MCF 10A (cell line): ENCODE measurements around the gene ANO1. TPM values are rescaled to one million over a fixed set of nuclear protein-coding genes. Genes with fewer than 3 reads are reported as not detected.

ENCODE experiments used
- BruUV-seq: library from RNA; stranded (reverse); fragments of 400-500 nt; replicated peaks from 2 replicates; lab custom pipeline; 2021; lab: Mats Ljungman, UMichigan
- CTCF ChIA-PET: fragments of 300-600 bp; sonication (Branson Sonifier 250); formaldehyde crosslinking; extraction: SDS; loops from one replicate; lab custom pipeline; 2021; ENCODE audit warnings: antibody characterized with exemption, inconsistent platforms; lab: Yijun Ruan, JAX
- POLR2A ChIA-PET: fragments of 300-600, 350-650 bp; sonication (Branson Sonifier 250); formaldehyde crosslinking; extraction: SDS; loops from one replicate; lab custom pipeline; 2020; ENCODE audit warnings: antibody characterized with exemption, inconsistent platforms; lab: Yijun Ruan, JAX
- DNase-seq: peaks from one replicate; pipeline ENCODE4 v3.0.0-alpha.2; 2018; ENCODE audit not compliant: unreplicated experiment
- H3K27ac Mint-ChIP-seq: one replicate; pipeline ENCODE4 v1.8.0; 2022; ENCODE audit warnings: mild to moderate bottlenecking, low read depth, mixed read lengths; ENCODE audit not compliant: unreplicated experiment
- H3K27me3 Mint-ChIP-seq: one replicate; pipeline ENCODE4 v1.8.0; 2022; ENCODE audit warnings: mixed read lengths; ENCODE audit not compliant: insufficient read depth, unreplicated experiment
- H3K36me3 Mint-ChIP-seq: one replicate; pipeline ENCODE4 v1.8.0; 2022; ENCODE audit warnings: mild to moderate bottlenecking, moderate library complexity, mixed read lengths; ENCODE audit not compliant: insufficient read depth, unreplicated experiment
- H3K4me1 Mint-ChIP-seq: one replicate; pipeline ENCODE4 v1.8.0; 2022; ENCODE audit warnings: mixed read lengths; ENCODE audit not compliant: insufficient read depth, unreplicated experiment
- H3K4me3 Mint-ChIP-seq: one replicate; pipeline ENCODE4 v1.8.0; 2022; ENCODE audit warnings: mild to moderate bottlenecking, moderate library complexity, mixed read lengths; ENCODE audit not compliant: unreplicated experiment
- H3K9me3 Mint-ChIP-seq: one replicate; pipeline ENCODE4 v1.8.0; 2022; ENCODE audit warnings: mixed read lengths; ENCODE audit not compliant: unreplicated experiment
- CTCF ChIP-seq: fragments of 200-600 bp; IDR thresholded peaks from one replicate; pipeline ENCODE4 v1.8.0; 2022; ENCODE audit warnings: antibody characterized with exemption, mild to moderate bottlenecking; ENCODE audit not compliant: unreplicated experiment
- intact Hi-C: fragments of 100-400 bp; cut with micrococcal nuclease; formaldehyde crosslinking; loops from 2 replicates; pipeline ENCODE4 v1.14.1; 2022
- total RNA-seq: library from RNA; stranded (reverse); gene quantifications from 2 replicates; pipeline ENCODE4 v1.2.3, GENCODE V29; 2022

Gene ANO1
- total RNA-seq, 1 experiment from 2014 or later: not detected

- intact Hi-C loops: no loop called here
- no peaks in the 10 kb centered on the region for H3K4me1 Mint-ChIP-seq
- peaks cover 11% of the 10 kb centered on the region for H3K27me3 Mint-ChIP-seq
- TF ChIP-seq CTCF: no peak
- no TSS peak for BruUV-seq
- no peak for DNase-seq
- H3K9me3 Mint-ChIP-seq: no peaks in the 10 kb centered on the region
- ChIA-PET POLR2A (no interaction called here), CTCF (interaction anchor here (0.7 kb wide), 1 partner anchor 11 kb away, joined by 4 read pairs; no protein-coding TSS in a partner anchor)
- no peak overlapping the region for H3K27ac Mint-ChIP-seq
- H3K36me3 Mint-ChIP-seq: no peaks in the 10 kb centered on the region
- no peak overlapping the region for H3K4me3 Mint-ChIP-seq
These were observed 26.8 kb downstream of the ANO1 start for GRCh38 chr11:70104961-70105360.

GRCh38 chr11:70105369-70105754 is 27.2 kb downstream of the ANO1 start:
- no TSS peak for BruUV-seq
- intact Hi-C loops: no loop called here
- CTCF ChIA-PET: interaction anchor here (0.7 kb wide), 1 partner anchor 11 kb away, joined by 4 read pairs; no protein-coding TSS in a partner anchor
- Mint-ChIP-seq H3K36me3 (no peaks in the 10 kb centered on the region), H3K4me1 (no peaks in the 10 kb centered on the region), H3K27me3 (peaks cover 11% of the 10 kb centered on the region), H3K27ac (no peak overlapping the region), H3K9me3 (no peaks in the 10 kb centered on the region), H3K4me3 (no peak overlapping the region)
- DNase-seq: no peak
- POLR2A ChIA-PET: no interaction called here
- TF ChIP-seq CTCF: no peak

GRCh38 chr11:70105755-70106571 is 27.8 kb downstream of the ANO1 start:
- intact Hi-C loops: no loop called here

More at GRCh38 chr11:70105755-70106571, 27.8 kb downstream of the ANO1 start:
- CTCF ChIA-PET: interaction anchor here (0.7 kb wide), 1 partner anchor 12 kb away, joined by 4 read pairs; no protein-coding TSS in a partner anchor
- no peaks in the 10 kb centered on the region for H3K36me3 Mint-ChIP-seq
- POLR2A ChIA-PET: no interaction called here
- H3K27ac Mint-ChIP-seq: no peak overlapping the region
- H3K4me3 Mint-ChIP-seq: no peak overlapping the region
- H3K4me1 Mint-ChIP-seq: no peaks in the 10 kb centered on the region
- H3K27me3 Mint-ChIP-seq: peaks cover 11% of the 10 kb centered on the region
- no peaks in the 10 kb centered on the region for H3K9me3 Mint-ChIP-seq
- no TSS peak for BruUV-seq
- no peak for TF ChIP-seq CTCF
- no peak for DNase-seq
